ENCODE data around the gene KCNG4. TPM values are rescaled to one million over a fixed set of nuclear protein-coding genes. Genes with fewer than 3 reads are reported as not detected.

KCNG4 gene
- total and polyA plus RNA-seq, 2 experiments from 2014 or later, result 0.07 TPM; not detected in 1

DNA sequence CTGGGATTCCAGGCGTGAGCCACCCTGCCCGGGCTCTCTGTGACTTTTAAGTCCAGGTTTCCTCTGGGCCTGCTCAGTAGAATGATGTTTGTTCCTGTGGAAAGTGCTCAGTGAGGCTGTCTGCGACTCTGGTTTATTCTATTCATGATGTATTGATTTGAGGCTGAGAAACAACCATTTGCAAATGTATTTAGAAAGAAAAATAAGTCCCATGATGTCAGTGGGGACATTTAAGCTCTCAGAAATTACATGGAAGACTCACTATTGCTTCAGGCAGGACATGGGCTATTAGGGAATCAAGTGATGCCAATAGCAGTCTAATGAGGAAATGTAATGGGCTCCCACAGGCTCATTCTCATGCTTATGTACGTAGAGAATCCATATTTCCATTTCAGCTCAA is 22.2 kb upstream of the KCNG4 start (continued):
- TF ChIP-seq EZH2 (IDR thresholded peaks at IDR 0.05; ENCODE audit: low read depth, unreplicated experiment) (no peak), JUNB (IDR thresholded peaks at IDR 0.05; ENCODE audit: unreplicated experiment) (no peak), STAT1 (IDR thresholded peaks at IDR 0.05; ENCODE audit: unreplicated experiment) (no peak), ZNF114 (CRISPR knock-in tag; IDR thresholded peaks at IDR 0.05) (no peak)
- TF ChIP-seq, protein P1, sequence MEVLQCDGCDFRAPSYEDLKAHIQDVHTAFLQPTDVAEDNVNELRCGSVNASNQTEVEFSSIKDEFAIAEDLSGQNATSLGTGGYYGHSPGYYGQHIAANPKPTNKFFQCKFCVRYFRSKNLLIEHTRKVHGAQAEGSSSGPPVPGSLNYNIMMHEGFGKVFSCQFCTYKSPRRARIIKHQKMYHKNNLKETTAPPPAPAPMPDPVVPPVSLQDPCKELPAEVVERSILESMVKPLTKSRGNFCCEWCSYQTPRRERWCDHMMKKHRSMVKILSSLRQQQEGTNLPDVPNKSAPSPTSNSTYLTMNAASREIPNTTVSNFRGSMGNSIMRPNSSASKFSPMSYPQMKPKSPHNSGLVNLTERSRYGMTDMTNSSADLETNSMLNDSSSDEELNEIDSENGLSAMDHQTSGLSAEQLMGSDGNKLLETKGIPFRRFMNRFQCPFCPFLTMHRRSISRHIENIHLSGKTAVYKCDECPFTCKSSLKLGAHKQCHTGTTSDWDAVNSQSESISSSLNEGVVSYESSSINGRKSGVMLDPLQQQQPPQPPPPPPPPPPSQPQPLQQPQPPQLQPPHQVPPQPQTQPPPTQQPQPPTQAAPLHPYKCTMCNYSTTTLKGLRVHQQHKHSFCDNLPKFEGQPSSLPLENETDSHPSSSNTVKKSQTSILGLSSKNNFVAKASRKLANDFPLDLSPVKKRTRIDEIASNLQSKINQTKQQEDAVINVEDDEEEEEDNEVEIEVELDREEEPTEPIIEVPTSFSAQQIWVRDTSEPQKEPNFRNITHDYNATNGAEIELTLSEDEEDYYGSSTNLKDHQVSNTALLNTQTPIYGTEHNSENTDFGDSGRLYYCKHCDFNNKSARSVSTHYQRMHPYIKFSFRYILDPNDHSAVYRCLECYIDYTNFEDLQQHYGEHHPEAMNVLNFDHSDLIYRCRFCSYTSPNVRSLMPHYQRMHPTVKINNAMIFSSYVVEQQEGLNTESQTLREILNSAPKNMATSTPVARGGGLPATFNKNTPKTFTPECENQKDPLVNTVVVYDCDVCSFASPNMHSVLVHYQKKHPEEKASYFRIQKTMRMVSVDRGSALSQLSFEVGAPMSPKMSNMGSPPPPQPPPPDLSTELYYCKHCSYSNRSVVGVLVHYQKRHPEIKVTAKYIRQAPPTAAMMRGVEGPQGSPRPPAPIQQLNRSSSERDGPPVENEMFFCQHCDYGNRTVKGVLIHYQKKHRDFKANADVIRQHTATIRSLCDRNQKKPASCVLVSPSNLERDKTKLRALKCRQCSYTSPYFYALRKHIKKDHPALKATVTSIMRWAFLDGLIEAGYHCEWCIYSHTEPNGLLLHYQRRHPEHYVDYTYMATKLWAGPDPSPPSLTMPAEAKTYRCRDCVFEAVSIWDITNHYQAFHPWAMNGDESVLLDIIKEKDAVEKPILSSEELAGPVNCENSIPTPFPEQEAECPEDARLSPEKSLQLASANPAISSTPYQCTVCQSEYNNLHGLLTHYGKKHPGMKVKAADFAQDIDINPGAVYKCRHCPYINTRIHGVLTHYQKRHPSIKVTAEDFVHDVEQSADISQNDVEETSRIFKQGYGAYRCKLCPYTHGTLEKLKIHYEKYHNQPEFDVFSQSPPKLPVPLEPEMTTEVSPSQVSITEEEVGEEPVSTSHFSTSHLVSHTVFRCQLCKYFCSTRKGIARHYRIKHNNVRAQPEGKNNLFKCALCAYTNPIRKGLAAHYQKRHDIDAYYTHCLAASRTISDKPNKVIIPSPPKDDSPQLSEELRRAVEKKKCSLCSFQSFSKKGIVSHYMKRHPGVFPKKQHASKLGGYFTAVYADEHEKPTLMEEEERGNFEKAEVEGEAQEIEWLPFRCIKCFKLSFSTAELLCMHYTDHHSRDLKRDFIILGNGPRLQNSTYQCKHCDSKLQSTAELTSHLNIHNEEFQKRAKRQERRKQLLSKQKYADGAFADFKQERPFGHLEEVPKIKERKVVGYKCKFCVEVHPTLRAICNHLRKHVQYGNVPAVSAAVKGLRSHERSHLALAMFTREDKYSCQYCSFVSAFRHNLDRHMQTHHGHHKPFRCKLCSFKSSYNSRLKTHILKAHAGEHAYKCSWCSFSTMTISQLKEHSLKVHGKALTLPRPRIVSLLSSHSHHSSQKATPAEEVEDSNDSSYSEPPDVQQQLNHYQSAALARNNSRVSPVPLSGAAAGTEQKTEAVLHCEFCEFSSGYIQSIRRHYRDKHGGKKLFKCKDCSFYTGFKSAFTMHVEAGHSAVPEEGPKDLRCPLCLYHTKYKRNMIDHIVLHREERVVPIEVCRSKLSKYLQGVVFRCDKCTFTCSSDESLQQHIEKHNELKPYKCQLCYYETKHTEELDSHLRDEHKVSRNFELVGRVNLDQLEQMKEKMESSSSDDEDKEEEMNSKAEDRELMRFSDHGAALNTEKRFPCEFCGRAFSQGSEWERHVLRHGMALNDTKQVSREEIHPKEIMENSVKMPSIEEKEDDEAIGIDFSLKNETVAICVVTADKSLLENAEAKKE (CRISPR knock-in tag; IDR thresholded peaks at IDR 0.05), result no peak

DNA sequence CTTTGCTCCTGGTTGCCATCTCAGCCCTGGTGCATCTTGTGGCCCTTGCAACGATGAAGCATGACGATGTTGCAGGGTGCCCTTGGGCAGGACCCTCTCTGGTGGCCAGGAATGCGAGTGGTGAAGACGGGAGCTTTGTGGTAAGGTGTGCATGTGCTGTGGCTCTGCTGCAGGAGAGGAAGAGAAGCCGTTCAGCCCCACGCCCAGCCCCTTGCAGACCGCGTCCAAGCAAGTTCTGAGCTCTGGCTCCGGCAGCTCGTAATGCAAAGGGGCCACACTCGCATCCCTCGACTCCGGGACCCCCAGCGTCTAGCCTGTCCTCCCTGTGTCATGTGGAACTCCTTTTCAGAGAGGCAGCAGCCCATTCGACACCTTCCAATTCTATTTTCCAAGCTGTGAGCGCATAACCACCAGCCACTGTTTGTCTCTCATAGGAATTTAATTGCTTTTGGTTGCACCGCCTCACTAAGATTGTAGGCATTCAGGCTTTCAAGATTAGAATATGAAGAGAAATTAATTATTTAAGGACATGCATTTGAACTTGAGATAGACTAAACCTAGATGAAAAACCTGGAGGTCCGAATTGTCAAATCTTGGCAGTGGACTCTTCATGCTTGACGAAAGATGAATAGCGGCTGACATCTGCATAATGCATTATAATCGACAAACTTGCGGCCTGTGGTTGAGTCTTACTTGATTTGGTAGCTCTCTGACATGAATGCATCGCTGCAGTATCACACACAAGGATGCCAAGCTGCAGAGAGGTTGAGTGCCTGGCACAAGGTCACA is 21.1 kb upstream of the KCNG4 start:
- H2AFZ ChIP-seq, result no peak overlapping the region
- no peak overlapping the region for H3K4me3 Mint-ChIP-seq
- no peak for TF ChIP-seq POLR2AphosphoS5 (IDR thresholded peaks at IDR 0.05; ENCODE audit: low read depth)
- no peak for TF ChIP-seq REST (IDR thresholded peaks at IDR 0.05; ENCODE audit: unreplicated experiment)
- TF ChIP-seq, protein P2, sequence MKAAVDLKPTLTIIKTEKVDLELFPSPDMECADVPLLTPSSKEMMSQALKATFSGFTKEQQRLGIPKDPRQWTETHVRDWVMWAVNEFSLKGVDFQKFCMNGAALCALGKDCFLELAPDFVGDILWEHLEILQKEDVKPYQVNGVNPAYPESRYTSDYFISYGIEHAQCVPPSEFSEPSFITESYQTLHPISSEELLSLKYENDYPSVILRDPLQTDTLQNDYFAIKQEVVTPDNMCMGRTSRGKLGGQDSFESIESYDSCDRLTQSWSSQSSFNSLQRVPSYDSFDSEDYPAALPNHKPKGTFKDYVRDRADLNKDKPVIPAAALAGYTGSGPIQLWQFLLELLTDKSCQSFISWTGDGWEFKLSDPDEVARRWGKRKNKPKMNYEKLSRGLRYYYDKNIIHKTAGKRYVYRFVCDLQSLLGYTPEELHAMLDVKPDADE (IDR thresholded peaks at IDR 0.05), result no peak
- no peak for TF ChIP-seq EZH2 (IDR thresholded peaks at IDR 0.05; ENCODE audit: low read depth, unreplicated experiment)
- TF ChIP-seq STAT1 (IDR thresholded peaks at IDR 0.05; ENCODE audit: unreplicated experiment), result no peak
- TF ChIP-seq JUNB (IDR thresholded peaks at IDR 0.05; ENCODE audit: unreplicated experiment), result no peak
- no peak for TF ChIP-seq NANOG (IDR thresholded peaks at IDR 0.05; ENCODE audit: borderline replicate concordance)
- TF ChIP-seq, protein P3, sequence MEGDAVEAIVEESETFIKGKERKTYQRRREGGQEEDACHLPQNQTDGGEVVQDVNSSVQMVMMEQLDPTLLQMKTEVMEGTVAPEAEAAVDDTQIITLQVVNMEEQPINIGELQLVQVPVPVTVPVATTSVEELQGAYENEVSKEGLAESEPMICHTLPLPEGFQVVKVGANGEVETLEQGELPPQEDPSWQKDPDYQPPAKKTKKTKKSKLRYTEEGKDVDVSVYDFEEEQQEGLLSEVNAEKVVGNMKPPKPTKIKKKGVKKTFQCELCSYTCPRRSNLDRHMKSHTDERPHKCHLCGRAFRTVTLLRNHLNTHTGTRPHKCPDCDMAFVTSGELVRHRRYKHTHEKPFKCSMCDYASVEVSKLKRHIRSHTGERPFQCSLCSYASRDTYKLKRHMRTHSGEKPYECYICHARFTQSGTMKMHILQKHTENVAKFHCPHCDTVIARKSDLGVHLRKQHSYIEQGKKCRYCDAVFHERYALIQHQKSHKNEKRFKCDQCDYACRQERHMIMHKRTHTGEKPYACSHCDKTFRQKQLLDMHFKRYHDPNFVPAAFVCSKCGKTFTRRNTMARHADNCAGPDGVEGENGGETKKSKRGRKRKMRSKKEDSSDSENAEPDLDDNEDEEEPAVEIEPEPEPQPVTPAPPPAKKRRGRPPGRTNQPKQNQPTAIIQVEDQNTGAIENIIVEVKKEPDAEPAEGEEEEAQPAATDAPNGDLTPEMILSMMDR (conservative IDR thresholded peaks at IDR 0.05; ENCODE audit: low read depth in 2 of 2), result no peak

More for the DNA sequence above, 21.1 kb upstream of the KCNG4 start:
- Histone ChIP-seq H3K4me1 (ENCODE audit: insufficient read depth) (no peaks in the 10 kb centered on the region), H3K4me3 (no peak overlapping the region), H4K20me1 (replicated peaks; ENCODE audit: insufficient read depth) (no peaks in the 10 kb centered on the region), H3K36me3 (ENCODE audit: insufficient read depth) (no peaks in the 10 kb centered on the region), H3F3A (replicated peaks; ENCODE audit: low read depth) (no peaks in the 10 kb centered on the region), H3K9me2 (ENCODE audit: insufficient read depth) (no peaks in the 10 kb centered on the region), H3K4me2 (no peak overlapping the region), H3K79me2 (replicated peaks; ENCODE audit: insufficient read depth) (no peaks in the 10 kb centered on the region), H3K27ac (ENCODE audit: low read depth) (no peak overlapping the region), H3K27me3 (ENCODE audit: insufficient read depth) (no peaks in the 10 kb centered on the region)
- Mint-ChIP-seq H3K4me1 (no peaks in the 10 kb centered on the region), H3K27me3 (ENCODE audit: insufficient read depth, low read depth, poor library complexity) (peaks cover 6% of the 10 kb centered on the region), H3K27ac (no peak overlapping the region), H3K9me3 (0 out of 3 replicates have a peak, but pooled peaks cover 7% of the 10 kb centered on the region), H3K36me3 (ENCODE audit: low read depth) (no peaks in the 10 kb centered on the region)
- no peak for ATAC-seq
- no peak for DNase-seq (ENCODE audit: low spot score)

Data from GM23338 (cell line).